ENCODE measurements around the gene PIP4K2C.
A peak's percentile ranks its signal among the peaks of the same experiment; 100 is the strongest.

- no peak for TF ChIP-seq RAD21 (IDR thresholded peaks at IDR 0.05; ENCODE audit: low read length)
- TF ChIP-seq, protein P1, sequence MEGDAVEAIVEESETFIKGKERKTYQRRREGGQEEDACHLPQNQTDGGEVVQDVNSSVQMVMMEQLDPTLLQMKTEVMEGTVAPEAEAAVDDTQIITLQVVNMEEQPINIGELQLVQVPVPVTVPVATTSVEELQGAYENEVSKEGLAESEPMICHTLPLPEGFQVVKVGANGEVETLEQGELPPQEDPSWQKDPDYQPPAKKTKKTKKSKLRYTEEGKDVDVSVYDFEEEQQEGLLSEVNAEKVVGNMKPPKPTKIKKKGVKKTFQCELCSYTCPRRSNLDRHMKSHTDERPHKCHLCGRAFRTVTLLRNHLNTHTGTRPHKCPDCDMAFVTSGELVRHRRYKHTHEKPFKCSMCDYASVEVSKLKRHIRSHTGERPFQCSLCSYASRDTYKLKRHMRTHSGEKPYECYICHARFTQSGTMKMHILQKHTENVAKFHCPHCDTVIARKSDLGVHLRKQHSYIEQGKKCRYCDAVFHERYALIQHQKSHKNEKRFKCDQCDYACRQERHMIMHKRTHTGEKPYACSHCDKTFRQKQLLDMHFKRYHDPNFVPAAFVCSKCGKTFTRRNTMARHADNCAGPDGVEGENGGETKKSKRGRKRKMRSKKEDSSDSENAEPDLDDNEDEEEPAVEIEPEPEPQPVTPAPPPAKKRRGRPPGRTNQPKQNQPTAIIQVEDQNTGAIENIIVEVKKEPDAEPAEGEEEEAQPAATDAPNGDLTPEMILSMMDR (conservative IDR thresholded peaks at IDR 0.05; ENCODE audit: low read depth, low read length), result no peak
- TF ChIP-seq SMC3 (IDR thresholded peaks at IDR 0.05; ENCODE audit: low read depth, low read length), result no peak
- peak; percentile 67; the same call in 1 of the 2 replicates for TF ChIP-seq POLR2A (IDR thresholded peaks at IDR 0.05; ENCODE audit: low read depth, low read length)
- TF ChIP-seq RFX5 (IDR thresholded peaks at IDR 0.05; ENCODE audit: low read depth, low read length), result no peak
- TF ChIP-seq BHLHE40 (IDR thresholded peaks at IDR 0.05; ENCODE audit: low read depth, low read length), result no peak
- TF ChIP-seq RCOR1 (IDR thresholded peaks at IDR 0.05; ENCODE audit: insufficient replicate concordance, low read length), result no peak
- TF ChIP-seq, protein P2, sequence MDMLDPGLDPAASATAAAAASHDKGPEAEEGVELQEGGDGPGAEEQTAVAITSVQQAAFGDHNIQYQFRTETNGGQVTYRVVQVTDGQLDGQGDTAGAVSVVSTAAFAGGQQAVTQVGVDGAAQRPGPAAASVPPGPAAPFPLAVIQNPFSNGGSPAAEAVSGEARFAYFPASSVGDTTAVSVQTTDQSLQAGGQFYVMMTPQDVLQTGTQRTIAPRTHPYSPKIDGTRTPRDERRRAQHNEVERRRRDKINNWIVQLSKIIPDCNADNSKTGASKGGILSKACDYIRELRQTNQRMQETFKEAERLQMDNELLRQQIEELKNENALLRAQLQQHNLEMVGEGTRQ (IDR thresholded peaks at IDR 0.05; ENCODE audit: low read depth, low read length), result no peak
- no peak for TF ChIP-seq CEBPB (IDR thresholded peaks at IDR 0.05; ENCODE audit: low read depth, low read length)
Observed at GRCh38 chr12:57611108-57611826, 20.3 kb downstream of the PIP4K2C start, which contains the start of gene ARHGEF25.

Measured in IMR-90 (cell line).